ENCODE measurements around the gene FASN. TPM values are rescaled to one million over a fixed set of nuclear protein-coding genes. Genes with fewer than 3 reads are reported as not detected.

FASN gene
- total RNA-seq, 3 donors from 2014 or later: 87.2 to 115 (median 102) TPM

- DNase-seq (peak in 2 of 3 donors; percentile 36 to 76), ATAC-seq (peak; percentile 8)
Measured at GRCh38 chr17:82098939-82099763, 1.1 kb upstream of the FASN start.

GRCh38 chr17:82097919-82098168 lies 192 bp downstream of the FASN start:
- DNase-seq: no peak

More at GRCh38 chr17:82098939-82099763, 1.1 kb upstream of the FASN start:
- H3K36me3 ChIP-seq (ENCODE audit: low read depth): no peaks in the 10 kb centered on the region
- intact Hi-C loops (cut with DNase I, micrococcal nuclease): no loop called here
- TF ChIP-seq, protein P1, sequence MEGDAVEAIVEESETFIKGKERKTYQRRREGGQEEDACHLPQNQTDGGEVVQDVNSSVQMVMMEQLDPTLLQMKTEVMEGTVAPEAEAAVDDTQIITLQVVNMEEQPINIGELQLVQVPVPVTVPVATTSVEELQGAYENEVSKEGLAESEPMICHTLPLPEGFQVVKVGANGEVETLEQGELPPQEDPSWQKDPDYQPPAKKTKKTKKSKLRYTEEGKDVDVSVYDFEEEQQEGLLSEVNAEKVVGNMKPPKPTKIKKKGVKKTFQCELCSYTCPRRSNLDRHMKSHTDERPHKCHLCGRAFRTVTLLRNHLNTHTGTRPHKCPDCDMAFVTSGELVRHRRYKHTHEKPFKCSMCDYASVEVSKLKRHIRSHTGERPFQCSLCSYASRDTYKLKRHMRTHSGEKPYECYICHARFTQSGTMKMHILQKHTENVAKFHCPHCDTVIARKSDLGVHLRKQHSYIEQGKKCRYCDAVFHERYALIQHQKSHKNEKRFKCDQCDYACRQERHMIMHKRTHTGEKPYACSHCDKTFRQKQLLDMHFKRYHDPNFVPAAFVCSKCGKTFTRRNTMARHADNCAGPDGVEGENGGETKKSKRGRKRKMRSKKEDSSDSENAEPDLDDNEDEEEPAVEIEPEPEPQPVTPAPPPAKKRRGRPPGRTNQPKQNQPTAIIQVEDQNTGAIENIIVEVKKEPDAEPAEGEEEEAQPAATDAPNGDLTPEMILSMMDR (IDR thresholded peaks at IDR 0.05): no peak
- peak overlapping the region; percentile 27 for H3K4me3 ChIP-seq
- H3K9me3 ChIP-seq: no peaks in the 10 kb centered on the region
- peaks cover 39% of the 10 kb centered on the region for H3K4me1 ChIP-seq (ENCODE audit: low read depth)

DNA sequence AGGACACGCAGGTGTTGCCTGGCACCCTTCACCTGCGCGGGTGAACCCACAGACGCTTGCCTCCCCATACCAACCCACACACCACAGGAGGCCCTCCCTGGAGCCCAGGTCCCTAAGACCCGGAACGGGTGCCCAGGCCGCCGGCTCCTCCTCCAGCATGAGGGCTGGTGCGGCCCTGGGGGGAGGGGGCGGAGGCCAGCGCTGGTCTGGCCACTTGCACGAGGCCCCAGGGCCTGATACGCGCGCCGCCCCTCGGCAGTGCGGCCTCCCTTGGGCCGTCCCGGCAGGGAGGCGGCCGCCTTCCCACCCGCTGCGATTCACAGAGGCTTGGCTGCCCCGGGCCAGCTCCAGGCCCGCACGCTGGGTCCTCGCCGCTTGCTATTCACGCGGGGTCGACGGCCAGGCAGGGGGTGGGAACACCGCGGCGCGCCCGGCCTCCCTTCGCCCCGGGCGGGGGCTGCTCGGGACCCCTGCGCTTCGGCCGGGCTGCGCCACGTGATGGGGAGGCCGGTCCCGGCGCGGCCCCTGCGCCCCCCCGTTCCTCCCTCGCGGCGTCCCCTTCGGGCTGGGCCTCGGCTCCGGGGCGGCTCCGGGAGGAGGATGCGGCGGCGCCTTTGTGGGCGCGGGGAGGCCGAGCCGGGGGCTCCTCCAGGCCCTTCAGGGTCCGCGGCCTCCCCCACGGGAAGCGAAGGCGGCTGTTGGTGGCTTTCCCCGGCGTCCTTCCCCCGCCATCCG lies 685 bp downstream of the FASN start:
- intact Hi-C loops (cut with DNase I, micrococcal nuclease): no loop called here
- Histone ChIP-seq H3K4me3 (peak overlapping the region; percentile 81), H3K36me3 (ENCODE audit: low read depth) (peaks cover 9% of the 10 kb centered on the region), H3K4me1 (ENCODE audit: low read depth) (peaks cover 33% of the 10 kb centered on the region), H3K9me3 (no peaks in the 10 kb centered on the region)
- peak; percentile 44 to 78 (median 72) for DNase-seq
- peak; percentile 27 for ATAC-seq
- TF ChIP-seq, protein P1 (IDR thresholded peaks at IDR 0.05): no peak

More at GRCh38 chr17:82097919-82098168, 192 bp downstream of the FASN start:
- intact Hi-C loops (cut with DNase I, micrococcal nuclease): no loop called here
- TF ChIP-seq, protein P1 (IDR thresholded peaks at IDR 0.05): no peak
- Histone ChIP-seq H3K36me3 (ENCODE audit: low read depth) (peaks cover 7% of the 10 kb centered on the region), H3K4me3 (peak overlapping the region; percentile 81), H3K4me1 (ENCODE audit: low read depth) (peaks cover 33% of the 10 kb centered on the region), H3K9me3 (no peaks in the 10 kb centered on the region)
- no peak for ATAC-seq

GRCh38 chr17:82096709-82097183 lies 1.3 kb downstream of the FASN start:
- ATAC-seq (no peak), DNase-seq (no peak)
- TF ChIP-seq, protein P1 (IDR thresholded peaks at IDR 0.05): no peak
- intact Hi-C loops (cut with DNase I, micrococcal nuclease): no loop called here
- Histone ChIP-seq H3K9me3 (no peaks in the 10 kb centered on the region), H3K36me3 (ENCODE audit: low read depth) (peaks cover 9% of the 10 kb centered on the region), H3K4me1 (ENCODE audit: low read depth) (peaks cover 33% of the 10 kb centered on the region), H3K4me3 (peak overlapping the region; percentile 81)

DNA sequence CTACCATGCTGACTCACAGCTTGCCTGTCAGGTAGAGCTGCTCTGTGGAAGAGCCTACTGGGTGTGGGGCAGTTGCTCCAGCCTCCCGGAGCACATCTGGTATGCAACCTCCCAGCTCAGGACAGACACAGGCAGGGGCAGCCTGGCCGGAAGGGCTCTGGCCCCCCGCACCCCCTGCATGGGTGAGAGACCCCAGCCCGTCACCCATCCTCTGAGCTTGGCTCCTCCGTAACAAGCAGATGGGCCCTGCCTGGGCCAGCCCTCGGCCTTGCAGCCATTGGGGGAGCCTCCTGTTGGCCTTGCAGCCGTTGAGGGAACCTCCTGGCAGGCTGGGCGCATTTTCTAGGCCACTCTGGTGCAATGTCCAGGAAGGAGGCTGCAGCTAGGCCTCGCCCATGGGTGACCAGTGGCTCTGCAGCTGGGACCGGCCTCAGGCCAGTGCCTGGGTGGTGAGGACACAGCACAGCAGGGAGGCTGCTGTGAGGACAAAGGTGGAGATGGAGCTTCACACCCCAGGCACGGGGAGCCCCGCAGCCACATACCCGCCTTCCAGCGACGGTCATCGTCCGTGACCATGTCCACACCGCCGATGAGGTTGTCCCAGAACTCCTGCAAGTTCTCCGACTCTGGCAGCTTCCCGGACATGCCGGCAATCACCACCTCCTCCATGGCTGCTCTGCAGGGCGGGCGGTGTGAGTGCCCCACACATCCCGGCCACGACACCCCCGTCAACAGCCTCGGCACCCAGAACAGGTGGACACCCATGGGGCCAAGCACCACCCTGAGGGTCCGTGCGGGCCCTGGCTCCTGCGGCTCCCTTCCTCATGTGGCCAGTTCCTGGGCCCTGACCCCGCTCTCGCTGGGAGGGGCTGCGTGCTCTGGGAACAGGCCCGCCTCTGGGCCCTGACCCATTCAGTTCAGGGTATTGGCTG lies 2.0 kb downstream of the FASN start:
- intact Hi-C loops (cut with DNase I, micrococcal nuclease): no loop called here
- DNase-seq: peak in 2 of 3 donors; percentile 37 to 65
- H3K9me3 ChIP-seq: no peaks in the 10 kb centered on the region
- no peak for ATAC-seq
- peaks cover 9% of the 10 kb centered on the region for H3K36me3 ChIP-seq (ENCODE audit: low read depth)
- TF ChIP-seq, protein P1 (IDR thresholded peaks at IDR 0.05): no peak
- no peak overlapping the region for H3K4me3 ChIP-seq
- H3K4me1 ChIP-seq (ENCODE audit: low read depth): peaks cover 28% of the 10 kb centered on the region

Data from mucosa of descending colon (tissue), 3 donors.